ENCODE data around the gene SLC9A6. TPM values are rescaled to one million over a fixed set of nuclear protein-coding genes. Genes with fewer than 3 reads are reported as not detected.

Gene SLC9A6
- total and polyA plus RNA-seq, 7 experiments from 2014 or later, result 16.0 to 24.9 (median 18.9) TPM

Other genes starting within 250 kb of the SLC9A6 start
- gene CT45A3, start 217.2 kb upstream of the SLC9A6 start, total RNA-seq, result not detected
- gene CT45A3, start 217.2 kb upstream of the SLC9A6 start, polyA plus RNA-seq, result not detected
- gene CT45A5, start 199.9 kb upstream of the SLC9A6 start, total RNA-seq, result not detected
- not detected for gene CT45A5, start 199.9 kb upstream of the SLC9A6 start, polyA plus RNA-seq
- gene CT45A6, start 182.6 kb upstream of the SLC9A6 start, total RNA-seq, result not detected
- not detected for gene CT45A6, start 182.6 kb upstream of the SLC9A6 start, polyA plus RNA-seq
- gene CT45A2, start 165.4 kb upstream of the SLC9A6 start, total RNA-seq, result not detected
- not detected for gene CT45A2, start 165.4 kb upstream of the SLC9A6 start, polyA plus RNA-seq
- gene CT45A7, start 148.2 kb upstream of the SLC9A6 start, total RNA-seq, result not detected
- gene CT45A7, start 148.2 kb upstream of the SLC9A6 start, polyA plus RNA-seq, result not detected
- gene CT45A8, start 130.9 kb upstream of the SLC9A6 start, total RNA-seq, result not detected
- gene CT45A8, start 130.9 kb upstream of the SLC9A6 start, polyA plus RNA-seq, result not detected
- gene CT45A9, start 113.6 kb upstream of the SLC9A6 start, total RNA-seq, result not detected
- not detected for gene CT45A9, start 113.6 kb upstream of the SLC9A6 start, polyA plus RNA-seq
- not detected for gene CT45A10, start 92.0 kb upstream of the SLC9A6 start, total RNA-seq
- not detected for gene CT45A10, start 92.0 kb upstream of the SLC9A6 start, polyA plus RNA-seq
- not detected for gene SAGE1, start 91.7 kb upstream of the SLC9A6 start, total RNA-seq
- gene SAGE1, start 91.7 kb upstream of the SLC9A6 start, polyA plus RNA-seq, result not detected
- gene MMGT1, start 11.4 kb upstream of the SLC9A6 start, total RNA-seq, result 10 to 100 TPM; 22.0 to 28.4 (median 24.0) TPM
- 1 to 10 TPM; 5.7 to 9.8 TPM for gene MMGT1, start 11.4 kb upstream of the SLC9A6 start, polyA plus RNA-seq
- gene FHL1, start 162.1 kb downstream of the SLC9A6 start, total RNA-seq, result 10 to 100 TPM; 14.9 to 26.4 (median 22.4) TPM
- 10 to 100 TPM; 35.4 to 40.0 TPM for gene FHL1, start 162.1 kb downstream of the SLC9A6 start, polyA plus RNA-seq

Data from naive thymus-derived CD4-positive, alpha-beta T cell (primary cell).